Measurements from ENCODE around the gene KRTAP4-9.

DNA sequence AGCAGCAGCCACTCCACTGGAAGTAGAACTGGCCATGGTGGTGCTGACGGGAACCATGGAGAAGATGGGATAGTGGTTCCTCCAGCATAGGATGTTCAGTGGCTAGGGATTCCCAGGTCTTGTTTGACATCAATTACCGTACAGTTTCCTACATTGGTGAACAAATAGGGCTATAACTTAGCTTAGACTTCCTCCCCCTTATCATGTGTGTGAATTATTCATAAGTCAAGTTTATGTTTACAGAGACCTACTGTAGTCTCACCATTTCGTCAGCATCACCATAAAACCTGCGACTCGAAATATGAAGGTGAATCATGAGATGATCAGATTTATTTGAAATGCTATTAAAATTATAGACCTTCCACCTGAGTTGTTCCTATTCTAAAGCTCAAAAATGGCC, 46.4 kb upstream of the KRTAP4-9 start:
- TF ChIP-seq POLR2A (IDR thresholded peaks at IDR 0.05) (no peak), CTCF (IDR thresholded peaks at IDR 0.05) (no peak)

All from Peyer's patch (tissue), 4 donors.